SU-DHL-6 (cell line): ENCODE data around the gene TPRX1.

Source experiments
- H2AFZ ChIP-seq: fragments of 200-600 bp; sonication (generic); 2 replicates; pipeline ENCODE4 v1.6.1; 2014; ENCODE audit warnings: low read depth, mild to moderate bottlenecking, moderate library complexity, mixed read lengths, antibody characterized with exemption, low read length; ENCODE audit not compliant: severe bottlenecking
- H3F3A ChIP-seq: fragments of 200-600 bp; shearing (Covaris generic); 2 replicates; pipeline ENCODE4 v1.6.0; 2016; ENCODE audit warnings: antibody characterized with exemption, mild to moderate bottlenecking; ENCODE audit not compliant: insufficient read depth
- H3K27ac ChIP-seq: fragments of 200-600 bp; sonication (generic); 2 replicates; pipeline ENCODE4 v1.5.1; 2016; ENCODE audit warnings: low read depth, mild to moderate bottlenecking, low read length, moderate library complexity, mixed read lengths
- H3K27me3 ChIP-seq: fragments of 200-600 bp; sonication (generic), shearing (Covaris generic); 2 replicates; pipeline ENCODE4 v1.6.0; 2014; ENCODE audit warnings: mild to moderate bottlenecking, low read length
- H3K36me3 ChIP-seq: fragments of 200-600 bp; sonication (generic); 2 replicates; pipeline ENCODE4 v1.6.1; 2014; ENCODE audit warnings: mild to moderate bottlenecking, low read length, mixed read lengths
- H3K4me2 ChIP-seq: fragments of 300-600, 200-600 bp; shearing (Covaris generic), sonication (generic); 2 replicates; pipeline ENCODE4 v1.6.0; 2014; ENCODE audit warnings: low read length, low read depth, mild to moderate bottlenecking; ENCODE audit not compliant: poor library complexity, severe bottlenecking
- H3K4me3 ChIP-seq: fragments of 200-600 bp; sonication (generic); 2 replicates; pipeline ENCODE4 v1.5.1; 2014; ENCODE audit warnings: antibody characterized with exemption, low read length, mild to moderate bottlenecking, mixed read lengths; ENCODE audit not compliant: insufficient read depth, poor library complexity, severe bottlenecking
- H3K79me2 ChIP-seq: fragments of 200-600 bp; sonication (generic); 2 replicates; pipeline ENCODE4 v1.6.1; 2014; ENCODE audit warnings: mild to moderate bottlenecking, low read length, moderate library complexity; ENCODE audit not compliant: insufficient read depth
- H3K9ac ChIP-seq: fragments of 200-600 bp; sonication (generic); 2 replicates; pipeline ENCODE4 v1.7.0; 2014; ENCODE audit warnings: mild to moderate bottlenecking, low read length
- H3K9me2 ChIP-seq: fragments of 200-600 bp; sonication (generic); replicated peaks from 2 replicates; pipeline ENCODE4 v1.6.1; 2014; ENCODE audit warnings: low read length; ENCODE audit not compliant: insufficient read depth
- H3K9me3 ChIP-seq: fragments of 200-600 bp; sonication (generic); 2 replicates; pipeline ENCODE4 v1.6.1; 2014; ENCODE audit warnings: low read length, mixed read lengths; ENCODE audit not compliant: insufficient read depth
- H4K20me1 ChIP-seq: fragments of 200-600 bp; sonication (generic); 2 replicates; pipeline ENCODE4 v1.6.1; 2014; ENCODE audit warnings: low read depth, mild to moderate bottlenecking, antibody characterized with exemption, low read length, moderate library complexity, mixed read lengths
- CTCF ChIP-seq: fragments of 200-600 bp; sonication (generic); IDR thresholded peaks from one replicate; pipeline ENCODE4 v1.5.1; 2017; ENCODE audit warnings: antibody characterized with exemption, mild to moderate bottlenecking, low read length, moderate library complexity; ENCODE audit not compliant: insufficient read depth, poor library complexity, severe bottlenecking
- EZH2phosphoT487 ChIP-seq: fragments of 200-600 bp; sonication (generic), shearing (Covaris generic); conservative IDR thresholded peaks from 2 replicates; pipeline ENCODE4 v1.6.1; 2018; ENCODE audit warnings: mild to moderate bottlenecking, antibody characterized with exemption, low read length, moderate library complexity, mixed read lengths

The TPRX1 gene

DNA sequence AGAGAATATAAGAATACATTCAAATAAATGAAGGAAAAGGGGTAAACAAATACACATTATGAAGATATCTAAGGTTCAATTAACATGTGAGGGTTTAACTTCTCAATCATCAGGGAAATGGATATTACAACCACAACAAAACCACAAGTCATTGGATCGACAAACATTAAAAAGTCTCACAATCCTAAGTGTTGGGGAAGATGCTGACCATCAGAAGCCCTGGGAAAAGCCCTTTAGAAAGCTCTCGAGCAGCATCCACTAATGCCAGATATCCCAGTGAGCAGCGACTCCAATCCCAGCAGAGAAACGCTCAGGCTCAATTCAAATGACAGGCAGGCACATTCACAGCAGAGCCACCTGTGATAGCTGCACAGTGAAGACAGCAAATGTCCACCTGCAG is 3.1 kb downstream of the TPRX1 start:
- H3K79me2 ChIP-seq = no peaks in the 10 kb centered on the region
- no peaks in the 10 kb centered on the region for H3K36me3 ChIP-seq
- H3K9me3 ChIP-seq = no peaks in the 10 kb centered on the region
- TF ChIP-seq CTCF (no peak), EZH2phosphoT487 (no peak)
- H4K20me1 ChIP-seq = no peaks in the 10 kb centered on the region
- no peak overlapping the region for H3K4me2 ChIP-seq
- no peak overlapping the region for H3K27ac ChIP-seq
- no peak overlapping the region for H3K9ac ChIP-seq
- H3K4me3 ChIP-seq = no peak overlapping the region
- H3F3A ChIP-seq = no peaks in the 10 kb centered on the region
- no peaks in the 10 kb centered on the region for H3K27me3 ChIP-seq
- H3K9me2 ChIP-seq = no peaks in the 10 kb centered on the region
- H2AFZ ChIP-seq = no peak overlapping the region

DNA sequence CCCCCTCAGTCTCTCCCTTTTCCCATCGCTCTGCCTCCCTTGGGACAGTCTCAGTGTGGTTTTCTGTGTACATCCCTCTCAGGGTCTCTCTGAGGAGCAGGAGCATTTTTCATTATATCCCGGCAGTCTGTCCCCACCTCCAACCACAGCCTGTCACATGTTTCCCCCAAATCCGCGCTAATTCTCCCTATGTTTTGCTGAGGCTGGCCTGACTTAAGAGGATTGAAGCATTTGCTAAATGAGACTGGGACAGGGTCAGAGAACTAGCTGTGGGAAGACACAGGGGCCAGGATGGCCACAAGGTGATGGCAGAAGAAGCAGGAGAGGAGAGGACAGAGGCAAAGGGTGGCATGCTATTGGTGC is 5.5 kb downstream of the TPRX1 start:
- TF ChIP-seq CTCF (no peak), EZH2phosphoT487 (no peak)
- no peaks in the 10 kb centered on the region for H3K9me2 ChIP-seq
- H4K20me1 ChIP-seq = no peaks in the 10 kb centered on the region
- H3K4me3 ChIP-seq = no peak overlapping the region
- H3K9ac ChIP-seq = no peak overlapping the region
- no peaks in the 10 kb centered on the region for H3K9me3 ChIP-seq
- H3K79me2 ChIP-seq = no peaks in the 10 kb centered on the region
- no peaks in the 10 kb centered on the region for H3K27me3 ChIP-seq
- no peak overlapping the region for H3K4me2 ChIP-seq
- H3K36me3 ChIP-seq = no peaks in the 10 kb centered on the region
- H3F3A ChIP-seq = no peaks in the 10 kb centered on the region
- H2AFZ ChIP-seq = no peak overlapping the region
- H3K27ac ChIP-seq = no peak overlapping the region

GRCh38 chr19:47797996-47798903 is 6.1 kb downstream of the TPRX1 start:
- Histone ChIP-seq H3K79me2 (no peaks in the 10 kb centered on the region), H3K27me3 (no peaks in the 10 kb centered on the region), H3F3A (no peaks in the 10 kb centered on the region), H3K4me3 (no peak overlapping the region), H3K4me2 (no peak overlapping the region), H3K9me3 (no peaks in the 10 kb centered on the region), H3K9me2 (no peaks in the 10 kb centered on the region), H4K20me1 (no peaks in the 10 kb centered on the region), H3K27ac (no peak overlapping the region), H3K9ac (no peak overlapping the region), H2AFZ (no peak overlapping the region), H3K36me3 (no peaks in the 10 kb centered on the region)
- TF ChIP-seq EZH2phosphoT487 (no peak), CTCF (no peak)
